Caco-2 (cell line): ENCODE measurements around the gene LOXL3. TPM values are rescaled to one million over a fixed set of nuclear protein-coding genes. Genes with fewer than 3 reads are reported as not detected.

Source experiments
- BruUV-seq: library from RNA; stranded (reverse); fragments of 400-500 nt; replicated peaks from 2 replicates; lab custom pipeline; 2021; lab: Mats Ljungman, UMichigan
- CTCF ChIA-PET: fragments of 300-600 bp; sonication (Branson Sonifier 250); formaldehyde crosslinking; loops from one replicate; lab custom pipeline; 2022; ENCODE audit warnings: antibody characterized with exemption; lab: Charles Lee
- POLR2A ChIA-PET: fragments of 300-600 bp; sonication (Branson Sonifier 250); formaldehyde crosslinking; loops from one replicate; lab custom pipeline; 2022; ENCODE audit warnings: antibody characterized with exemption; lab: Charles Lee
- DNase-seq, 2 experiments: peaks; one replicate each; pipeline versions ENCODE4 v3.0.0 to v3.0.0-alpha.2; 2020 to 2022
- H3K27me3 ChIP-seq: replicated peaks from 2 replicates; pipeline ENCODE4 v1.6.0; 2011; ENCODE audit warnings: low read length; ENCODE audit not compliant: control insufficient read depth, insufficient read depth
- H3K36me3 ChIP-seq: 2 replicates; pipeline ENCODE4 v1.5.1; 2011; ENCODE audit warnings: low read length; ENCODE audit not compliant: control insufficient read depth, insufficient read depth
- H3K4me1 ChIP-seq: fragments of 250-450 bp; sonication (Bioruptor Pico); 2 replicates; pipeline ENCODE4 v1.5.1; 2020; ENCODE audit warnings: mild to moderate bottlenecking
- H3K4me3 ChIP-seq: 2 replicates; pipeline ENCODE4 v1.5.1; 2011; ENCODE audit warnings: low read depth, mild to moderate bottlenecking, control low read depth, low read length
- H3K9me3 ChIP-seq: fragments of 250-450 bp; sonication (Bioruptor Pico); 2 replicates; pipeline ENCODE4 v1.5.1; 2020; ENCODE audit warnings: mild to moderate bottlenecking, moderate library complexity
- H3K27ac Mint-ChIP-seq: one replicate; pipeline ENCODE4 v1.8.0; 2022; ENCODE audit warnings: mixed read lengths; ENCODE audit not compliant: unreplicated experiment
- H3K27me3 Mint-ChIP-seq: one replicate; pipeline ENCODE4 v1.8.0; 2022; ENCODE audit warnings: mixed read lengths; ENCODE audit not compliant: insufficient read depth, unreplicated experiment
- H3K36me3 Mint-ChIP-seq: one replicate; pipeline ENCODE4 v1.8.0; 2022; ENCODE audit warnings: mild to moderate bottlenecking, mixed read lengths; ENCODE audit not compliant: insufficient read depth, unreplicated experiment
- H3K4me1 Mint-ChIP-seq: one replicate; pipeline ENCODE4 v1.8.0; 2022; ENCODE audit warnings: low read depth, mixed read lengths; ENCODE audit not compliant: unreplicated experiment
- H3K4me3 Mint-ChIP-seq: one replicate; pipeline ENCODE4 v1.8.0; 2022; ENCODE audit warnings: mild to moderate bottlenecking, moderate library complexity, mixed read lengths; ENCODE audit not compliant: unreplicated experiment
- H3K9me3 Mint-ChIP-seq: one replicate; pipeline ENCODE4 v1.8.0; 2022; ENCODE audit warnings: mixed read lengths; ENCODE audit not compliant: unreplicated experiment
- intact Hi-C: fragments of 100-400 bp; cut with micrococcal nuclease; formaldehyde crosslinking; loops from one replicate; pipeline ENCODE4 v1.10.0; 2022; ENCODE audit not compliant: unreplicated experiment
- total RNA-seq: library from RNA; stranded (reverse); gene quantifications from 2 replicates; pipeline ENCODE4 v1.2.3, GENCODE V29; 2022
- TF ChIP-seq, protein P1 (sequence below), 2 experiments: fragments of 200-600 bp in 1 of 2; IDR thresholded peaks; 1 replicate in 1 of 2; 2 replicates in 1 of 2; pipeline versions ENCODE4 v1.5.1 to v1.8.0; 2011 to 2022; ENCODE audit warnings: antibody characterized with exemption in 1 of 2, control low read depth in 1 of 2, inconsistent platforms in 1 of 2, low read depth in 1 of 2, low read length in 1 of 2, mild to moderate bottlenecking in 1 of 2, moderate library complexity in 1 of 2; ENCODE audit not compliant: insufficient read depth in 1 of 2, severe bottlenecking in 1 of 2, unreplicated experiment in 1 of 2

LOXL3 gene
- total RNA-seq, 1 experiment from 2014 or later = 13.8 TPM

DNA sequence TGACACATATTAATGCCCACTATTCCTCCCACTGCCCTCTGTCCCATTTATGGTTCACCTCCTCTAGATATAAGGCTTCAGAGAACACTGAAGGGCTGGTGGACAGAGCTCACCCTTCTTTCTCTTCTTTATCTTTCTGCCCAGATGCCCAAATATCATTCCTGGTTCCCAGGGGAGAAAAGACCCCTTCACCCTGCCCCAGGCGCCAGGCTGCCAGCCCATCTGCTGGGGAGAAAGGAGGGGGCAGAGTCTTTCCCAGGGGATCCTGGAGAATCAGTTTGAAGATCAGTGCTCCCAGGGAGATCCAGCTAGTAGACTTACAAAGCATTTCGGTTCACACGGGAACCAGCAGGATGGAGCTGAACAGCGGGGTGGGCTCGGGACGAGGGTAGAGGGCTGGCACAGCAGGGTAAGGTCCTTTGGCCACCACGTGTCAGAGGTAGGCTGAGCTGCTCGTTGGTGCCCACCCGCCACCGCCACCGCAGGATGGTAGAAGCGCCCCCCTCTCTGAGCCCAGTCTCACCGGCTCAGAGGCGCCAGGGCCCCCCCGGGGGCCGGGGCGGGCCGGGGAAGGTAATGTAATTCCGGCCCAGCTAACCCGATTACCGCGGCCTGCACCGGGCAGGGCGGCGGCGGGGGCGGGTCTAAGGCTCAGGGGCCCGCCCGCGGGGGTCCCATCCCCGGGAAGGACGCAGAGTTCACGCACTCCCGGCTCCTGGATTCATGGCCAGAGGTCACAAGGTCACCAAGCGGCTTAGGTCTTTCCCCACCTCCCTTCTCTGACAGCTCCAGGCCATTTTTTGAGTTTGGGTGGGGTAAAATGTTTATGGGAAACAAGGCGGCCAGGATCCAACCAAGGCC, 40.8 kb downstream of the LOXL3 start:
- no peaks in the 10 kb centered on the region for H3K9me3 ChIP-seq
- H3K36me3 Mint-ChIP-seq = peaks cover 8% of the 10 kb centered on the region
- no peaks in the 10 kb centered on the region for H3K36me3 ChIP-seq
- no peaks in the 10 kb centered on the region for H3K9me3 Mint-ChIP-seq
- ChIA-PET CTCF (interaction anchor here (1.4 kb wide), 1 partner anchor 19 kb away, joined by 4 read pairs; no protein-coding TSS in a partner anchor), POLR2A (no interaction called here)
- no peak overlapping the region for H3K27ac Mint-ChIP-seq
- intact Hi-C loops = no loop called here
- no TSS peak for BruUV-seq
- H3K4me3 ChIP-seq = no peak overlapping the region
- TF ChIP-seq, protein P1, sequence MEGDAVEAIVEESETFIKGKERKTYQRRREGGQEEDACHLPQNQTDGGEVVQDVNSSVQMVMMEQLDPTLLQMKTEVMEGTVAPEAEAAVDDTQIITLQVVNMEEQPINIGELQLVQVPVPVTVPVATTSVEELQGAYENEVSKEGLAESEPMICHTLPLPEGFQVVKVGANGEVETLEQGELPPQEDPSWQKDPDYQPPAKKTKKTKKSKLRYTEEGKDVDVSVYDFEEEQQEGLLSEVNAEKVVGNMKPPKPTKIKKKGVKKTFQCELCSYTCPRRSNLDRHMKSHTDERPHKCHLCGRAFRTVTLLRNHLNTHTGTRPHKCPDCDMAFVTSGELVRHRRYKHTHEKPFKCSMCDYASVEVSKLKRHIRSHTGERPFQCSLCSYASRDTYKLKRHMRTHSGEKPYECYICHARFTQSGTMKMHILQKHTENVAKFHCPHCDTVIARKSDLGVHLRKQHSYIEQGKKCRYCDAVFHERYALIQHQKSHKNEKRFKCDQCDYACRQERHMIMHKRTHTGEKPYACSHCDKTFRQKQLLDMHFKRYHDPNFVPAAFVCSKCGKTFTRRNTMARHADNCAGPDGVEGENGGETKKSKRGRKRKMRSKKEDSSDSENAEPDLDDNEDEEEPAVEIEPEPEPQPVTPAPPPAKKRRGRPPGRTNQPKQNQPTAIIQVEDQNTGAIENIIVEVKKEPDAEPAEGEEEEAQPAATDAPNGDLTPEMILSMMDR (IDR thresholded peaks at IDR 0.05; ENCODE audit: insufficient read depth in 1 of 2, low read depth in 1 of 2, low read length in 1 of 2, severe bottlenecking in 1 of 2, unreplicated experiment in 1 of 2) = no peak
- no peak overlapping the region for H3K4me3 Mint-ChIP-seq
- no peaks in the 10 kb centered on the region for H3K27me3 ChIP-seq
- peaks cover 3% of the 10 kb centered on the region for H3K27me3 Mint-ChIP-seq
- 0 out of 2 replicates have a peak, but pooled peaks cover 8% of the 10 kb centered on the region for H3K4me1 ChIP-seq
- H3K4me1 Mint-ChIP-seq = peaks cover 8% of the 10 kb centered on the region
- peak in 1 of 2 experiments; percentile 27 for DNase-seq

GRCh38 chr2:74511104-74511989, 42.4 kb downstream of the LOXL3 start:
- H3K36me3 ChIP-seq = no peaks in the 10 kb centered on the region
- BruUV-seq = no TSS peak
- DNase-seq = peak in 1 of 2 experiments; percentile 26
- H3K9me3 ChIP-seq = no peaks in the 10 kb centered on the region
- no peaks in the 10 kb centered on the region for H3K27me3 ChIP-seq
- H3K4me3 Mint-ChIP-seq = no peak overlapping the region
- H3K36me3 Mint-ChIP-seq = peaks cover 24% of the 10 kb centered on the region
- ChIA-PET POLR2A (no interaction called here), CTCF (interaction anchor here (1.4 kb wide), 1 partner anchor 21 kb away, joined by 4 read pairs; no protein-coding TSS in a partner anchor)
- H3K9me3 Mint-ChIP-seq = no peaks in the 10 kb centered on the region
- peaks cover 13% of the 10 kb centered on the region for H3K4me1 Mint-ChIP-seq
- H3K4me1 ChIP-seq = peaks cover 12% of the 10 kb centered on the region
- intact Hi-C loops = no loop called here
- H3K4me3 ChIP-seq = no peak overlapping the region
- no peaks in the 10 kb centered on the region for H3K27me3 Mint-ChIP-seq
- TF ChIP-seq, protein P1 (IDR thresholded peaks at IDR 0.05; ENCODE audit: insufficient read depth in 1 of 2, low read depth in 1 of 2, low read length in 1 of 2, severe bottlenecking in 1 of 2, unreplicated experiment in 1 of 2) = no peak
- no peak overlapping the region for H3K27ac Mint-ChIP-seq

- intact Hi-C loops = no loop called here
- no TSS peak for BruUV-seq
- Mint-ChIP-seq H3K27me3 (no peaks in the 10 kb centered on the region), H3K27ac (no peak overlapping the region), H3K4me1 (peaks cover 15% of the 10 kb centered on the region), H3K36me3 (peaks cover 27% of the 10 kb centered on the region), H3K9me3 (no peaks in the 10 kb centered on the region), H3K4me3 (no peak overlapping the region)
- ChIA-PET POLR2A (interaction anchor here (0.7 to 1.1 kb wide), 2 partner anchors 12 to 16 kb away, joined by 3 read pairs; partner anchors contain the start of gene DQX1), CTCF (interaction anchor here (0.7 kb wide), 1 partner anchor 52 kb away, joined by 4 read pairs; the partner anchor contains the start of gene WBP1)
- Histone ChIP-seq H3K36me3 (0 out of 2 replicates have a peak, but pooled peaks cover 2% of the 10 kb centered on the region), H3K4me1 (peaks cover 19% of the 10 kb centered on the region), H3K9me3 (no peaks in the 10 kb centered on the region), H3K27me3 (no peaks in the 10 kb centered on the region), H3K4me3 (no peak overlapping the region)
- no peak for DNase-seq
- TF ChIP-seq, protein P1 (IDR thresholded peaks at IDR 0.05; ENCODE audit: insufficient read depth in 1 of 2, low read depth in 1 of 2, low read length in 1 of 2, severe bottlenecking in 1 of 2, unreplicated experiment in 1 of 2) = no peak
Measured at GRCh38 chr2:74510272-74510671, 43.5 kb downstream of the LOXL3 start.
